HG02870 (cell line): ENCODE results near the gene POFUT2.

Source experiments
- ATAC-seq: cut with Tn5 transposase; IDR thresholded peaks from one replicate; pipeline ENCODE4 v1.9.1; 2021; ENCODE audit warnings: mild to moderate bottlenecking, moderate library complexity; ENCODE audit not compliant: unreplicated experiment

The POFUT2 gene

DNA sequence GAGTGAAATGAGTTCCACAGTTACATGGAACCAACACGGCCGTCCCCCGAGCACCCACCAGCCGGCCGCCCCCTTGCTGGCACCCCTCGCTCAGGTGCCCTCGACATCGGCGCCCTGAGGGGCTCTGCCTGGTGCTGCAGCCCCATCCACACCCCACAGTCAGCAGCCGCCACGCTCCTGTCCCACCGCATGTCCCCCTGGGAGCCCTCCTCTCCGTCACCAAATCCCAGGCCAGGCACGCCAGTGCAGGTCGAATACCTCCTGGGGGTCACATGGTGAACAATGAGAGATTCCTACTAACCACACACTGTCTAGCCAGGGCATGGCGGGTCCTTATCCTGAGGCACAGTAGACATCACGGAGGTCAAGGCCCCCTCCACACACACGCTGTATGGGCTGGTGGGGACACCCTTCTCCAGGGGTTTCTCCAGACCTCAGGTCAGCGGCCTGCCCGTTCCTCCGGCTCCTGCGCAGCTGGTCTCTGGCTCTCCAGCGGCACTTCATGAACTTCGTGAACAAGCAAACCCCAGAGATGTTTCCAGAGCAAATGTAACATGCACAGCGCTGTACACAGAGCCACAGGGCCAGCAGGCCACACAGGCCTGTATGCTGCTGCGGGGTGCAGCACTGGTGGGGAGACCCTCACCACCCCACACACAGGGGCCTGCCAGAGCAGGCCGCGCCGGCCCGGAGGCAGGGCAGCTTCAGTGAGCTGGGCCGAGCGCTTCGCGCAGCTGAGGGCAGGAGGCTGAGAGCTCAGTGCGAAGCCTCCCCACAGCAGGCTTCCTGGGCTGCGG lies 21.8 kb downstream of the POFUT2 start:
- ATAC-seq = no peak

GRCh38 chr21:45264912-45265515 lies 22.7 kb downstream of the POFUT2 start:
- ATAC-seq = no peak

GRCh38 chr21:45264146-45264911 lies 23.4 kb downstream of the POFUT2 start:
- no peak for ATAC-seq

GRCh38 chr21:45263534-45263933 lies 24.2 kb downstream of the POFUT2 start:
- ATAC-seq = no peak

- ATAC-seq = no peak
Measured at GRCh38 chr21:45262616-45263015, 25.1 kb downstream of the POFUT2 start.

DNA sequence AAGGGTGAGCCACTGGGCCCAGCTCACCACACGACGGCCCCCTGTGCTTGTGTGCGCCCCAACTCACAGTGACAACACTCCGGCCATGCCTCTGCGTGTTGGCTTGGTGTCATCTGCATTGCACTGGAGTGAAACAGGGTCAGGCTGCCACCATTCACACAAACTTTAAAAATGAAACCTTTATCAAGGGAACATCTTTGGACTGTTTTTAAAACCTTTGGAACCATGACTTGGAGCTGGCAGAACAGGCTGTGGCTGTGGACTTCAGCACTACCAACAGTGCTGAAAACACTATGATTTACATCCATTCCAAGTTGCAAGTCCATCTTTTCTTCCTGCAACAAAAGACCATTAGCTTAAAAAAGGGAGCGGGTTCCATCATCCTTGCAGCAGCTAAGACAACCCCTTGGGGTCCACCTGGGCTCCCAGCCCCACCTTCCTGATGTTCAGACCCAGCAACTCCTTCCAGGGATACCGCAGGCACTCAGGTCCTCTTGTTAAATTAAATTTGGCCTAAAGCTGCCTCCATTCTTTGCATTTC lies 25.6 kb downstream of the POFUT2 start:
- ATAC-seq = no peak

DNA sequence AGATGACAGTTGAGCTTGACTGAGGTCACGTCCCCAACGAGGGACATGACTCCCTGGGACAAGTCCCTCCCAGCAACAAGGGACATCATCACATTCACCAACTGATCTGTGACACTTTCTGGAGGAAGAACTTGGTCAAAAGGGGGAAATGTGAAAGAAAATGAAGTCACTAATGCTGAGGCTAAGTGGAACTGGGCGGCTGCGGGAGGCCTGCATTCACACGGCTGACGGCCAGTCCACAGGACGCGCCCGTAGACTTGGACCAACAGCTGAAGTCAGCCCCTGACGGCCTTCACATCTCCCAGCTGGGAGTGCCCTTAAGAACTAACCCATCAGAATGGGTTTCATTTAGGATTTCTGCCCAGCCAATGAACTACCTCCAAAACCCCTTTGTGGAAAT lies 26.6 kb downstream of the POFUT2 start:
- ATAC-seq = no peak

DNA sequence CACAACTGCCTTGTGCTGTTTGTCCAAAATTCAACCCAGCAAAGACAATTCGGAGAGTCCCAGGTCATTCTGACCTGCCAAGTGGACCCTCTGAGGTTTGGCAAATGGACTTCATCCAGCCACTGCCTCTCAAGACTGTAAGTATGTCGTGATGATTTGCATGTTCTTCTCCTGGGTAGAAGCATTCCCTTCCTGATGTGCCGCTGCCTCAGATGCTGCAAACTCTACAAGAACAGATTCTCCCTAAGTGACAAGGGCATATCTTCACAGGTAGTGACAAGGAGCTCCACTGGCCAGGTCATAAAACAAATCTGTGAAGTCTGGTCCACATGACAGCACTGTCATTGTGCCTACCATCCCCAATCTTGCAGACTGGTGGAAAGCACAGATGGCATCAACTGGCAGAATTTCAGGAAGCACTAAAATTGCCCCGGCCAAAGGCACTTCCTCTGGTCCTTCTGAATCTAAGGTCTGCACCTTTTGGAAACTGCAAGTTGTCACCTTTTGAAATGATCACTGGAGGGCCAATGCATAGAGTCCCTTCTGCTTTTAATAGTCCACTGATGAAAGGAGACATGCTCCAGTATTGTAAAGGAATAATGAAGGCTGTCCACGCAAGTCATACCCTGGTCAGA lies 27.4 kb downstream of the POFUT2 start:
- ATAC-seq = no peak

- ATAC-seq = no peak
Measured at GRCh38 chr21:45259206-45259840, 28.4 kb downstream of the POFUT2 start.

GRCh38 chr21:45258466-45258865 lies 29.2 kb downstream of the POFUT2 start:
- no peak for ATAC-seq

DNA sequence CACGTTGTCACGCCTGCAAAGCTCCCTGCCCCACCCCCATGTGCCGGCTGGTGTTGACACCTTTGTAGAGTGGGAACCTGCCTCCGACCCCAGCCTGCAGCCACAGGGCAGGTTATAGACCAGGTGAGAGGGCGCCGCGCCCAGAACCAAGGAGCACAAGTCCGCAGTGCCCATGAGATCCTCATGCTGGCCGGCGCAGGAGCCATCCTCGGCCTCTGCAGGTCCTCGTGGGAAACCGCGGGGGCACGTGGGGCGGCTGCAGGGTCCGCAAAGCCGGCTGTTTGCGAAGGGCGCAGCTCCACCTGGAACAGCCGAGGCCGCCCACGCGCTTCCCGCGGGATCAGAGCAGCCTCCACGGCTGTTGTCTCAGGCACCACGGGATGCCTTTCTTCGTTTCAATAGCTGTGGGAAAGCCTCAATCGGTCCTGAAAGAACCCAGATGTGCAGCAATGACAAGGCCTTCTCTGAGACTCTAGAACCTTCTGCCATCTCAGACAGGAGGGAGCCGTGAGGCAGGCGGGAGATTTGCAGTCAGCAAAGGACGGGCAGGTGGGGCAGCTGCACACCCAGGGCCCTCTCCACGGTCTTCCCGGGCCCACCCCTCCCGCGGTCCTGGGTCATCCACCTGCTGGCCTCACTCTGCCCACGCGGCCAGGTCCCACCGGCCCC lies 29.9 kb downstream of the POFUT2 start:
- ATAC-seq = no peak

DNA sequence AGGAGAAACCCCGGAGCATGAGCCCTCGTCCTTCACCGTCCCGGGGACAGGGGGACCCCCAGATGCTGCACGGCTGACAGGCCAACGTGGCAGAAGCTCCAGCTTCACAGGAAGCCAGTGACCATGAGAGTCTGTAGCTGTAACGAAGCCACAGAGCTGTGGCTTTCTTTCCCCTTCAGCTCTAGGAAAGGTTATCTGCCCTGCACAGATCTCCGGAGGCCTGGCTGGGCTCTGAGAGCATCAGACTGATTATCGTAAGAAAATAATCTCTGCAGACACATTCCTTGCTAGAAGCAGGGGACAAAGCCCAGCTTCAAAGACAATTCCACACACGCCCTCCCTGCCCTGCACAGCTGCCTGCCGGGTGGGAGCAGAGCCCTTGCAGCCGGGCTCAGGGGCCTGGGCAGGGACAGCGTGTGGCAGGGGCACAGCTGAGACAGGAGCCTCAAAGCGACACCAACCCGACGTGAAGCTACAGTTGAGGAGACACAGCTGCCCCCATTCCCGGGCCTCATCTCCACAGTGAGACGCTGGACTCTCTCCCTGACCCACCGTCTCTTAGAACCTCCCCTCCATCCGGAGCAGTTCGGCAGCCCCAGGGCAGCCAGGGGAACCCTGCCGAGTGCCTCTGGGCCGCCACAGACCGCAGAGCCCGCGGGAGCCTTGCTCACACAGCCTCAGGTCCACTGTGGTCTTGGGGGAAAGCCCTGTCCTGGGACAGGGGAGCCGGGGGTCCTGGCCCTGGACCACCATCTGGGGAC lies 30.6 kb downstream of the POFUT2 start:
- no peak for ATAC-seq

GRCh38 chr21:45256021-45256911 lies 31.4 kb downstream of the POFUT2 start:
- no peak for ATAC-seq

GRCh38 chr21:45255381-45256020 lies 32.2 kb downstream of the POFUT2 start:
- no peak for ATAC-seq

DNA sequence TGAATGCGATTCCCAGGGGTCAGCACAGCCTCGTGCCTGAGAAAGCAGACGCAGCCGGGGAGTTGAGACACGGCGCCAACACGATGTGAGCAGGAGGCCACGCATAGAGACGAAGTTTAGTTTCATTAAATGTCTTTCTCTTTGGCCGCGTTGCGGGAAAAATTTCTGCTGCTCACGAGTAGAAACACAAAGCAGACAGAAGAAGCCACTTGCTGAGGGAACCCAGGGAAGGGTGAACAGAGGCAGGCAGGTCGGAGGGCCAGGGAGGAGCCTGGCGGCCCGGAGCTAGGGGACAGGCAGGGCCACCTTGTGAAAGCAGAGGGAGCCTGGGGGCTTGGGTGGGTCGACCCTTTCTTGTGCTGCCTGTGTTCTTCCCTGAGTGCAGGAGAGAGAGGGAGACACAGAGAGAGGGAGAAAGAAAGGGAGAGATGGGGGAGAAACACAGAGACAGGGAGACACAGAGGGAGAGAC lies 33.2 kb downstream of the POFUT2 start:
- no peak for ATAC-seq

GRCh38 chr21:45253633-45254459 lies 33.8 kb downstream of the POFUT2 start:
- ATAC-seq = no peak

DNA sequence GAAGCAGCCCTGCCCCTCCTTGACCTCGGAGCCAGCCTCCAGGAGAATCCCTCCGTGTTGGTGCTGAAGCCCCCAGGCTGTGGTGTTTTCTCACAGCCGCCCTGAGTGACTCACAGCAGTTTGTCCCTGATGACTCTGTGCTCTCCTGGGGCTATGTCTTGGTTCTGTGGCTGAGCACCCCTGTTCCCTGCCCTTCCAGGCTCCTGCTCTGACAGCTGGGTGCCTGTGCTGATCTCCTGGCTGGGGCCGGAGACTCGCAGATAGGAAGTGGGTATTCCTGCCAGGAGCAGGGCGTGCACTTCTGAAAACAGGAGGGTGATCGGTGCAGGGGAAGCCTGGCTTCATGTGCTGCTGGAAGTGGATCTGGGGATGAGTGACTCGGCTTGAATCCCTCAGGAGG lies 34.5 kb downstream of the POFUT2 start:
- ATAC-seq = no peak
